A673 (cell line): ENCODE measurements around the gene DRC7. TPM values are rescaled to one million over a fixed set of nuclear protein-coding genes. Genes with fewer than 3 reads are reported as not detected.

Experiments
- BruUV-seq: library from RNA; stranded (reverse); fragments of 400-500 nt; replicated peaks from 2 replicates; lab custom pipeline; 2021; lab: Mats Ljungman, UMichigan
- CTCF ChIA-PET: fragments of 300-600 bp; sonication (Branson Sonifier 250); formaldehyde crosslinking; loops from one replicate; lab custom pipeline; 2022; ENCODE audit warnings: antibody characterized with exemption; lab: Charles Lee
- POLR2A ChIA-PET: fragments of 300-600 bp; sonication (Branson Sonifier 250); formaldehyde crosslinking; loops from one replicate; lab custom pipeline; 2022; ENCODE audit warnings: antibody characterized with exemption; ENCODE audit not compliant: low non-redundant PET; lab: Charles Lee
- DNase-seq: peaks from one replicate; pipeline ENCODE4 v3.0.0-alpha.2; 2015; ENCODE audit warnings: low spot score
- H3K27ac ChIP-seq: fragments of 200-600 bp; sonication (generic); 2 replicates; pipeline ENCODE4 v1.5.1; 2016; ENCODE audit warnings: mixed run types, low read depth, mild to moderate bottlenecking, mixed read lengths, antibody characterized with exemption, low read length; ENCODE audit not compliant: poor library complexity, severe bottlenecking
- H3K27me3 ChIP-seq: fragments of 200-600 bp; sonication (generic); replicated peaks from 2 replicates; pipeline ENCODE4 v1.6.1; 2017; ENCODE audit warnings: mixed run types, low read depth, mild to moderate bottlenecking, mixed read lengths, antibody characterized with exemption, low read length; ENCODE audit not compliant: insufficient read depth, poor library complexity
- H3K36me3 ChIP-seq: fragments of 200-600 bp; sonication (generic); 2 replicates; pipeline ENCODE4 v1.6.1; 2016; ENCODE audit warnings: mixed run types, mild to moderate bottlenecking, mixed read lengths, antibody characterized with exemption, low read length; ENCODE audit not compliant: insufficient read depth, poor library complexity, severe bottlenecking
- H3K4me1 ChIP-seq: fragments of 200-600 bp; sonication (generic); 2 replicates; pipeline ENCODE4 v1.6.1; 2017; ENCODE audit warnings: mixed run types, mild to moderate bottlenecking, mixed read lengths, antibody characterized with exemption, low read length; ENCODE audit not compliant: insufficient read depth, poor library complexity, severe bottlenecking
- H3K4me3 ChIP-seq: fragments of 200-600 bp; sonication (generic); 2 replicates; pipeline ENCODE4 v1.5.1; 2016; ENCODE audit warnings: low read depth, mixed run types, mild to moderate bottlenecking, mixed read lengths, low read length; ENCODE audit not compliant: poor library complexity, severe bottlenecking
- H3K9me3 ChIP-seq: fragments of 200-600 bp; sonication (generic); 2 replicates; pipeline ENCODE4 v1.6.1; 2016; ENCODE audit warnings: mixed run types, low read depth, mild to moderate bottlenecking, mixed read lengths, antibody characterized with exemption, low read length; ENCODE audit not compliant: poor library complexity, severe bottlenecking
- CTCF ChIP-seq: fragments of 300-800, 200-600 bp; sonication (generic); conservative IDR thresholded peaks from 2 replicates; pipeline ENCODE4 v1.5.1; 2017; ENCODE audit warnings: low read depth, mild to moderate bottlenecking, antibody characterized with exemption, low read length, moderate library complexity, mixed read lengths
- EZH2 ChIP-seq: fragments of 200-600 bp; sonication (generic); IDR thresholded peaks from 2 replicates; pipeline ENCODE4 v1.6.1; 2017; ENCODE audit warnings: borderline replicate concordance, low read depth, mild to moderate bottlenecking, mixed read lengths, antibody characterized with exemption, low read length; ENCODE audit not compliant: poor library complexity, severe bottlenecking
- intact Hi-C: fragments of 100-400 bp; cut with micrococcal nuclease; formaldehyde crosslinking; loops from one replicate; pipeline ENCODE4 v1.10.0; 2022; ENCODE audit not compliant: unreplicated experiment
- total RNA-seq: library from RNA; stranded (reverse); gene quantifications from 2 replicates; pipeline ENCODE4 v1.2.3, GENCODE V29; 2021

The DRC7 gene
- total RNA-seq, 1 experiment from 2014 or later: not detected

GRCh38 chr16:57676553-57677085 lies 18.0 kb upstream of the DRC7 start:
- Histone ChIP-seq H3K27me3 (no peaks in the 10 kb centered on the region), H3K36me3 (no peaks in the 10 kb centered on the region), H3K4me3 (no peak overlapping the region), H3K4me1 (peaks cover 3% of the 10 kb centered on the region), H3K27ac (no peak overlapping the region), H3K9me3 (no peaks in the 10 kb centered on the region)
- intact Hi-C loops: no loop called here
- BruUV-seq: no TSS peak
- ChIA-PET CTCF (no interaction called here), POLR2A (interaction anchor here (0.6 kb wide), 1 partner anchor 33 kb away, joined by 7 read pairs; no protein-coding TSS in a partner anchor)
- TF ChIP-seq CTCF: no peak
- TF ChIP-seq EZH2: no peak
- DNase-seq: no peak

GRCh38 chr16:57677622-57678369 lies 16.8 kb upstream of the DRC7 start:
- Histone ChIP-seq H3K4me1 (peaks cover 3% of the 10 kb centered on the region), H3K27ac (no peak overlapping the region), H3K9me3 (no peaks in the 10 kb centered on the region), H3K4me3 (no peak overlapping the region), H3K27me3 (no peaks in the 10 kb centered on the region), H3K36me3 (no peaks in the 10 kb centered on the region)
- TF ChIP-seq EZH2: no peak
- no peak for TF ChIP-seq CTCF
- POLR2A ChIA-PET: no interaction called here
- CTCF ChIA-PET: no interaction called here
- no TSS peak for BruUV-seq
- intact Hi-C loops: no loop called here
- DNase-seq: no peak

GRCh38 chr16:57679016-57679415 lies 15.6 kb upstream of the DRC7 start:
- Histone ChIP-seq H3K27me3 (no peaks in the 10 kb centered on the region), H3K36me3 (no peaks in the 10 kb centered on the region), H3K4me1 (peaks cover 3% of the 10 kb centered on the region), H3K9me3 (no peaks in the 10 kb centered on the region), H3K4me3 (no peak overlapping the region), H3K27ac (no peak overlapping the region)
- CTCF ChIA-PET: no interaction called here
- TF ChIP-seq EZH2 (no peak), CTCF (no peak)
- DNase-seq: no peak
- POLR2A ChIA-PET: no interaction called here
- no TSS peak for BruUV-seq
- intact Hi-C loops: no loop called here
